H1 (cell line): Measurements from ENCODE around the gene SBF1. TPM values are rescaled to one million over a fixed set of nuclear protein-coding genes. Genes with fewer than 3 reads are reported as not detected.

ENCODE experiments used
- BRCA1 ChIP-seq: IDR thresholded peaks from 2 replicates; pipeline ENCODE4 v1.6.1; 2012; ENCODE audit warnings: low read depth, low read length, improper control_type of control experiment
- CBX8 ChIP-seq: fragments of 300-800, 300-1000 bp; sonication (generic); IDR thresholded peaks from 2 replicates; pipeline ENCODE4 v1.7.1; 2016; ENCODE audit warnings: low read depth, low read length, borderline replicate concordance
- CHD7 ChIP-seq: fragments of 300-600 bp; sonication (generic); IDR thresholded peaks from 2 replicates; pipeline ENCODE4 v1.7.1; 2012; ENCODE audit warnings: low read length, moderate library complexity, mild to moderate bottlenecking, inconsistent platforms; ENCODE audit not compliant: insufficient replicate concordance
- EP300 ChIP-seq, 2 experiments: IDR thresholded peaks; 1 replicate in 1 of 2; 2 replicates in 1 of 2; pipeline ENCODE4 v1.6.1; 2011 to 2012; ENCODE audit warnings: low read depth in 2 of 2, low read length in 2 of 2, mild to moderate bottlenecking in 2 of 2, borderline replicate concordance in 1 of 2, inconsistent platforms in 1 of 2, moderate library complexity in 1 of 2
- JUN ChIP-seq: IDR thresholded peaks from 2 replicates; pipeline ENCODE4 v1.6.1; 2011; ENCODE audit warnings: low read depth, mild to moderate bottlenecking, improper control_type of control experiment, low read length
- POLR2A ChIP-seq, 2 experiments: IDR thresholded peaks; 1 replicate in 1 of 2; 2 replicates in 1 of 2; pipeline ENCODE4 v1.6.1; 2011; ENCODE audit warnings: low read depth in 2 of 2, low read length in 2 of 2, mild to moderate bottlenecking in 2 of 2; ENCODE audit errors: control extremely low read depth in 1 of 2
- polyA plus RNA-seq, 7 experiments: library from polyadenylated mRNA; depleted of rRNA in 3 of 7; stranded (reverse) in 5 of 7; unstranded in 2 of 7; fragments of >200 nt in 5 of 7; fragments of 200-250 nt in 2 of 7; gene quantifications; 1 replicate in 5 of 7; 2 replicates in 1 of 7; 4 replicates in 1 of 7; pipeline versions ENCODE4 v1.2.1 to v1.2.3, GENCODE V29; 2011 to 2013; ENCODE audit warnings: missing spikeins in 2 of 7, mixed read lengths in 2 of 7
- total RNA-seq: library from RNA; stranded (reverse); fragmentation: NEBNext Ultra II Directional; extraction: Animal tissue kit (Norgen Biotek cat#: 25700); gene quantifications from 2 replicates; pipeline ENCODE4 v1.2.1, GENCODE V29; 2021

Gene SBF1
- total and polyA plus RNA-seq, 2 of the 8 experiments (the other 6 are each of a cell fraction or from before 2014, with no cell fraction given) = 29.1 to 71.5 TPM

- TF ChIP-seq CHD7 = no peak
- TF ChIP-seq BRCA1 = no peak
- 0 out of 3 replicates have a peak, but pooled peaks of 1 of the 2 experiments have one; percentile 5 for TF ChIP-seq POLR2A (IDR thresholded peaks at IDR 0.05; ENCODE audit: control extremely low read depth in 1 of 2, low read depth in 2 of 2, low read length in 2 of 2)
- TF ChIP-seq EP300 (IDR thresholded peaks at IDR 0.05; ENCODE audit: borderline replicate concordance in 1 of 2, low read depth in 2 of 2, low read length in 2 of 2) = no peak
- TF ChIP-seq JUN = no peak
- no peak for TF ChIP-seq CBX8
Measured at GRCh38 chr22:50523806-50524675, 49.2 kb upstream of the SBF1 start (continued).
